HG03095 (cell line): ENCODE results near the gene SAPCD2.
"Not testable (repeated sequence)": the region's sequence is repeated elsewhere in the genome, so short reads cannot be mapped to it uniquely, and the experiment has no call there.

ENCODE experiments used
- ATAC-seq: cut with Tn5 transposase; IDR thresholded peaks from one replicate; pipeline ENCODE4 v1.9.1; 2021; ENCODE audit warnings: moderate library complexity; ENCODE audit not compliant: unreplicated experiment

Gene SAPCD2

GRCh38 chr9:137065336-137065967 lies 4.9 kb downstream of the SAPCD2 start:
- no peak for ATAC-seq

- no peak for ATAC-seq
These were observed 5.5 kb downstream of the SAPCD2 start for GRCh38 chr9:137064880-137065164.

DNA sequence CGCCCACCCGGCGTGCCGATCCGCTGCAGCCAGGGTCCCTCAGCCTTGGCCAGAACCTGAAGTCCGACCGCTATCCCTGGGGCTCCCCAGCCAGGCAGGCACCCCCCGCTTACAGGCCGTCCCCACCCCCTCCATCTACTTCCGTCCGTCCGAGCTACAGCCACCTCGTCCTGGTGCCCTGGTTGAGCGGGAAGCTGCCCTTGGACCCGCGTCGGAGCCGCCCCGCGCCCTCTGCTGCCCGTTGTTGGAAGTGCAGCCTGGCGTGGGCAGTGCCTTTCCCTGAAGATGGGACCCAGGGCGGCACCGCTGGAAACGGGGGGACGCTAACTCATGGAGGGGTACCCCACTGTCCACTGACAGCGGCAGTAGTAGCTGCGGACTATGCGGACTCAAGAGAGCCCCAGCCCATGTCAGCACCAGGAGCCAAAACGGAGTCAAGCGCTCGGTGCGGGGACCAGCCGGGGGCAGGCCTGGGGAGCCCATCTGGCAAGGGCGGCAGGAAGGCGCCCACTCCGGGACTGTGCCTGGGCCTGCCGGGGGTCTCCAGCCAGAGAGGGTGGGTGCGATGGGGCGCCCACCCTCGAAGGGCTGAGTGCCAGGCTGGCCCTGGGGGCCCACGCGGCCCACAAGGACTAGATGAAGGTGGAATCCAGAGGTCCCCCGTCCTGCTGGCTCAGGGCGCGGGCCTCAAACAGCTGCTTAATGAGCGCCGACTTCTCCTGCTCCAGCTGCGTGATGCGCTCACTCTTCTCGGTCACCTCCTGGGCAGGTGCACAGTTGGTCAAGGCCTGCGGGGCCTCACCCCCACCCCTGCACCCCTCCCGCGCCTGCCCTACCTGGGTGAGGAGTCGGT lies 6.1 kb downstream of the SAPCD2 start:
- ATAC-seq: no peak

GRCh38 chr9:137063311-137064026 lies 6.9 kb downstream of the SAPCD2 start:
- no peak for ATAC-seq

GRCh38 chr9:137062798-137063197 lies 7.6 kb downstream of the SAPCD2 start:
- not testable (repeated sequence) for ATAC-seq

GRCh38 chr9:137062384-137062783 lies 8.0 kb downstream of the SAPCD2 start:
- ATAC-seq: no peak

DNA sequence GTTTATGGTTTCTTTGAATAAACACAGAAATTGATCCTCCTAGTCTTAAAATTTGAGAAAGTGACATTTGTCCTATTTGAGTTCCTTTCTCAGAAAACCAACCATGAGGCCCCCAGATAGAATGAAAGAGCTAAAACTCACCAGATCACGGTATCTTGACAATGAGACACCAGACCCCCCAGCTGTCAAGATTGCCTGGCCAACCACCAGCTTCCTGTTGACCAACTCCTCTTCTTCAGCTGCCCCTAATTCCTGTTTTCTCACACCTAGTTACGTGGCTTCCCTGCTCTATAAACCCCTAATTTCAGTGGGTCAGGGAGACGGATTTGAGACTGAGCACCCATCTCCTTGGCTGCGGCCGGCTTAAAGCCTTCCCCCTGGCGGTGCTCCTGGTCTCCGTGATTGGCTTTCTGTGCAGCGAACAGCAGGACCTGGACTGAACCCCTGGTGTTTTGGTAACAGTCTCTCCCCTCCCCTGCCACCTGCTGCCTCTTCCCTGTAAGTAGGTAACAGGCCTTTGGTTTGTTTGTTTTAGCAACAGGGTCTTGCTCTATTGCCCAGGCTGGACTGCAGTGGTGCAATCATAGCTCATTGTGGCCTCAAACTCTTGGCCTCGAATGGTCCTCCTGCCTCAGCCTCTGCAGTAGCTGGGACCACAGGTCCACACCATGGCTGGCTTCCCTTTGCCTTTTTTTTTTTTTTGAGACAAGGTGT lies 11.7 kb downstream of the SAPCD2 start:
- no peak for ATAC-seq

DNA sequence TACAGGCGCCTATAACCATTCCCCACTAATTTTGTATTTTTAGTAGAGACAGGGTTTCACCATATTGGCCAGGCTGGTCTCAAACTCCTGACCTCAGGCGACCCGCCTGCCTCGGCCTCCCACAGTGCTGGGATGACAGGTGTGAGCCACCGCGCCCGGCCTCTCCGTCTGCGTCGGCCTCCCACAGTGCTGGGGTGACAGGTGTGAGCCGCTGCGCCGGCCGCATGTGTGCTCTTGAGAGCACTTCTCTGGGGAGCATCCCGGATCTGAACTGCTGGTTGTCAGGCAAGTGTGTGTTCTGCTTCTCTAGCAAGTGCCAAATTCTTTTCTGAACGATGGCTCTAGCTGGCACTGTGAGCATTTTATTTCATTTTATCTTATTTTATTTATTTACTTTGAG lies 12.8 kb downstream of the SAPCD2 start:
- ATAC-seq: no peak

DNA sequence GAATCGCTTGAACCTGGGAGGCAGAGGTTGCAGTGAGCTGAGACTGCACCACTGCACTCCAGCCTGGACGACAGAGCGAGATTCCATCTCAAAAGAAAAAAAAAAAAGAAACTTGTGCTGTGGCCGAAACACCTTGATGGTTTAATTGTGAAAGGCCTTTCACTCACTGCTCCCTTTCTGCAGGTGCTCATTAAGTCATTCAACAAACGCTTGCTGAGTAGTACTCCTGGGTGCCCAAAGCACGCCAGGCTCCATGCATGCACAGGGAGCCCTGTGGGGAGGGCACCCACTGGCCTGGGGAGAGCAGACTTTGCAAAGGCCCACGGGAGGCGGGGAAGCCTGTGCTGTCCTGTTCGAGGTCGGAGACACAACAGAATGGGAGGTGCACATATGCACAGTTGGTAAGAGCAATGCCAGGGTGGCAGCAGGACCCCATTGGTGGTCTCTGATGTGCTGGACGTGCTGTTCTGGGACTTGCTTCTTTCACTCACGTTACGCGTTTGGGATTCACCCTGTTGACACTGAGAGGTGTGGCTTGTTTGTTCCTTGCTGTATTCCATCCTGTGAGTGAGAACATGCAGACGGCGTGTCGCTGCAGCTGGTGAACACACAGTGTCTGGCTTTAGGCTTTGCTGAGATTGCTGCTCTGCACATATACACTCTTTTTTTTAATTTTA lies 13.5 kb downstream of the SAPCD2 start:
- ATAC-seq: no peak

GRCh38 chr9:137055385-137056364 lies 14.7 kb downstream of the SAPCD2 start:
- ATAC-seq: no peak

DNA sequence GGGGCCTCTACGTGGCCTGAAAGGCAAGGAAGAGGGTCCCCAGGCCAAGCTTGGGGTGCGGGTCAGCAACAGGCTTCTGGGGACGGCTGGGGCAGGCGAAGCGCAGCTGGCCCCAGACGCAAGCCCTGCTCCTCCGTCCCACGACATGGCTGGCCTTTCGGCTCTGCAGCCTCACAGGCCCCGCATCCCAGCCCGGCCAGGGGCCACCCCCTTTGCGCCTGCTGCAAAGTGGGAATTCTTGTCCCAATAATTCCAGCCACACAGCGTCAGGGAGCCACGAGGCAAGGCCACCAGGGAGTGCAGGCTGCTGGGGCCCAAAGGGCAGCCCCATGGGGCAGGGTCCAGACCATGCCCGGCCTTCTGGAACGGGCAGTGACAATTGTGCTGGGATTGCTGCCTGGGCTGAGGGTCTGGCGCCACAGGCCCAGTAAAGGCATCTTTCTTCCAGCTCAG lies 15.4 kb downstream of the SAPCD2 start:
- ATAC-seq: no peak

DNA sequence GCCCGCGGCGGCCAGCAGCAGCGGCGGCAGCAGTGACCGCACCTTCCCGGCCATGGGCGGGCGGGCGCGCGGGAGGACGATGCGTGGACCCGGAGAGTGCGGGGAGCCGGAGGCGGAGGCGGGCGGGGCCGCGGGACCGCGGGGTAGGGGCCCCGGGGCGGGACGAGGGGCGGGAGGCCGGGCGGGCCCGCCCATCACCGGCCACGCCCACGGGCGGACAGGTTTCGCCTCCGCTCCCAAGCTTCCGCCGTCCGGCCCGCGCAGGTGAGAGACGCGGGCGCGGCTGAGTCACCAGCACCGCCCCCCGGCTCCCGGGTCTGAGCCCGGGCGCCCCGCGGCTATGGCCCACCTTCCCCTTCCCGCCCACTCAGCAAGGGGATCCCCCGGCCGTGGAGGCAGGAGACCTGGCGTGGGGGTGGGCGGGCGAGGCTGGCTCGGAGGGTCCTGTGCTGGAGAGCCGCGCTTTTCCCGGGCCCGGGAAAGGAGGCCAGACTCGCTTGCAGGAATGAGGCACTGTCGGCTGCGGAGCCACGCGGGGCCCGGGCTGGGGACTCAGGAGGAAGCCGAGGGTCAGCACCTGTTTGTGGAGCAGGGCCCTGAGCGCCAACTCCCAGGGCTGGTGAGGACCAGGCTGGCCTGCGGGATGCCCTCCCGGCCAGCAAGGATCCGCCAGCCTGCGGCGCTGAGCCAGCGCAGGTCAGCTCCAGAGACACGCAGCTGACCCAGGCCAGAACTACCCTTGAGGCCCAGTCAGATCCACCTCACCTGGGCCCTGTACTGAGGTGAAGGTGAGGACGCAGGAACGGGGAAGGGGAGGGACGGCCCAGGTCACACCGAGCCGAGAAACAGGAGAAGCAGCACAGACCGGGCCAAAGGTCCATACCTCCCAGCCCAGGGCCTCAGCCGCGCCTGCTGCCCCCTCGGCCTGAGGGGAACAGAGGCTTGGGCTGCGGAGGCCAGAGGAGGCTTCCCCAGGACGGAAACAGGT lies 16.1 kb downstream of the SAPCD2 start, which contains the start of gene ENTPD2:
Gene ENTPD2, minus strand, starts transcription at position 118 of the 988 bp plus-strand sequence. Its CDS starts 64 bp downstream, at position 54.
- ATAC-seq: no peak

GRCh38 chr9:137052998-137053943 lies 17.1 kb downstream of the SAPCD2 start:
- no peak for ATAC-seq

GRCh38 chr9:137052293-137052692 lies 18.1 kb downstream of the SAPCD2 start:
- ATAC-seq: no peak

DNA sequence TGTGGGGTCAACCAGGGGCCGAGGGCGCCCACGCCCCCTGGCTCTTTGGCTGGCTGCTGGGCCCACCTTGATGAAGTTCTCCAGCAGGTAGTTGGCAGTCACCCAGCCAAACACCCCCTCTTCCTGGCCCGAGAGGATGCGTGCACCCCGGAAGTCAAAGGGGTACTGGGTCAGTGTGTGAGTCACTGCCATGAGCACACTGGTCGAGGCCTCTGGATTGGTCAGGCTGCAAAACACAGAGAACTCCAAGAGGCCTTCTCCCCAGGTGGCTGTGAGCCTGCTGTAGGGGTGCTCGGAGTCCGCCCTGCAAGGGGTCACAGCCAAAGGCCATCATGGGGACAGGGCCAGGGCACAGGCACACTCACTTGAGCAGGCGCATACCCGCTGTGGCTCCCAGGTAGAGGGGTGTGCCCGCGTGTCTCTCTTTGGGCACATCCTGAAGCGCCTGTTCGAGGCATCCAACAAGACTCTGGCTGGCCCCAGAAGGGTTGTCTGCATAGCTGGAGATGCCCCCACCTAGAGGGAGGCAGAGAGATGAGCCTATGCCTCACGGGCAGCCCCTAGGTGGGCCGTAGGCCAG lies 19.1 kb downstream of the SAPCD2 start:
- no peak for ATAC-seq

DNA sequence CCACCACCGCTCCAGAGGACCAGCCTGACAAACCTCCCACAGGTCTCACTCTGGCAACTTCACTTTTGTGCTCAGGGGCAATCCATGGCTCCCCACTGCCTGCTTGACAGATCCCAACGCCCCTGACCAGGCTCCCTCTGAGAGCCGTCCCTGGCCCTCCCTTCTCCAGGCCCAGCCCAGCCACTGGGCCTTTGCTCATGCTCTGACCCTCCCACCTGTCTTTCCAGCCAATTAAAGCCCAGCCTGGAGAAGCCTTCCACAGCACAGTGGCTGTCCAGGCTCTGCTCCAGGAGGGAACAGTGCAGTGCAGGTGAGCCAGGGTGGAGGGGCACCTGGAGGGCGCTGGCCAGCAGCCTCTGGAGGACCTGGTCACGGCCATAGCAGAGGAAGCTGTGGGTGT lies 19.8 kb downstream of the SAPCD2 start:
- ATAC-seq: no peak
